Measurements from ENCODE around the gene RSPH3.
"Not testable (repeated sequence)": the region's sequence is repeated elsewhere in the genome, so short reads cannot be mapped to it uniquely, and the experiment has no call there.

RSPH3 gene

GRCh38 chr6:159023893-159024292 lies 23.9 kb upstream of the RSPH3 start:
- no peak for DNase-seq

GRCh38 chr6:159020011-159020410 lies 20.0 kb upstream of the RSPH3 start:
- DNase-seq, result no peak

GRCh38 chr6:159017757-159018559 lies 18.0 kb upstream of the RSPH3 start:
- DNase-seq, result no peak

- no peak for DNase-seq
These were observed 14.4 kb upstream of the RSPH3 start for GRCh38 chr6:159014406-159014805.

- peak in 1 of 2 donors; percentile 22 for DNase-seq
These were observed 13.2 kb upstream of the RSPH3 start for GRCh38 chr6:159013229-159013628.

- no peak for DNase-seq
These were observed 12.2 kb upstream of the RSPH3 start for GRCh38 chr6:159012201-159012600.

GRCh38 chr6:159010037-159010612 lies 10.1 kb upstream of the RSPH3 start:
- DNase-seq, result not testable (repeated sequence)

- DNase-seq, result peak; percentile 57 to 74
These were observed 8.8 kb upstream of the RSPH3 start for GRCh38 chr6:159008656-159009288.

GRCh38 chr6:159007510-159007909 lies 7.5 kb upstream of the RSPH3 start:
- DNase-seq, result no peak

- DNase-seq, result peak in 1 of 2 donors; percentile 19
These were observed 5.4 kb upstream of the RSPH3 start for GRCh38 chr6:159005436-159005835.

- no peak for DNase-seq
These were observed 4.6 kb upstream of the RSPH3 start for GRCh38 chr6:159004592-159004991.

- no peak for DNase-seq
These were observed 2.6 kb upstream of the RSPH3 start for GRCh38 chr6:159002432-159003155.

- DNase-seq, result no peak
These were observed 792 bp downstream of the RSPH3 start for GRCh38 chr6:158999154-158999665.

GRCh38 chr6:158996856-158997255 lies 3.1 kb downstream of the RSPH3 start:
- peak; percentile 77 to 86 for DNase-seq

- DNase-seq, result no peak
These were observed 6.4 kb downstream of the RSPH3 start for GRCh38 chr6:158993639-158994038.

- DNase-seq, result peak in 1 of 2 donors; percentile 38
These were observed 8.8 kb downstream of the RSPH3 start for GRCh38 chr6:158991017-158991723.

GRCh38 chr6:158989711-158990110 lies 10.3 kb downstream of the RSPH3 start:
- DNase-seq, result not testable (repeated sequence)

- no peak for DNase-seq
These were observed 11.5 kb downstream of the RSPH3 start for GRCh38 chr6:158988477-158988876.

- DNase-seq, result no peak
These were observed 12.3 kb downstream of the RSPH3 start for GRCh38 chr6:158987657-158988056.

GRCh38 chr6:158978757-158979156 lies 21.2 kb downstream of the RSPH3 start:
- no peak for DNase-seq

GRCh38 chr6:158977382-158977781 lies 22.6 kb downstream of the RSPH3 start:
- DNase-seq, result no peak
